AG20443 (cell line): ENCODE data around the gene LYAR.

Source experiments
- DNase-seq: peaks from one replicate; pipeline ENCODE4 v3.0.0; 2012; ENCODE audit warnings: low spot score, mixed read lengths

The LYAR gene

DNA sequence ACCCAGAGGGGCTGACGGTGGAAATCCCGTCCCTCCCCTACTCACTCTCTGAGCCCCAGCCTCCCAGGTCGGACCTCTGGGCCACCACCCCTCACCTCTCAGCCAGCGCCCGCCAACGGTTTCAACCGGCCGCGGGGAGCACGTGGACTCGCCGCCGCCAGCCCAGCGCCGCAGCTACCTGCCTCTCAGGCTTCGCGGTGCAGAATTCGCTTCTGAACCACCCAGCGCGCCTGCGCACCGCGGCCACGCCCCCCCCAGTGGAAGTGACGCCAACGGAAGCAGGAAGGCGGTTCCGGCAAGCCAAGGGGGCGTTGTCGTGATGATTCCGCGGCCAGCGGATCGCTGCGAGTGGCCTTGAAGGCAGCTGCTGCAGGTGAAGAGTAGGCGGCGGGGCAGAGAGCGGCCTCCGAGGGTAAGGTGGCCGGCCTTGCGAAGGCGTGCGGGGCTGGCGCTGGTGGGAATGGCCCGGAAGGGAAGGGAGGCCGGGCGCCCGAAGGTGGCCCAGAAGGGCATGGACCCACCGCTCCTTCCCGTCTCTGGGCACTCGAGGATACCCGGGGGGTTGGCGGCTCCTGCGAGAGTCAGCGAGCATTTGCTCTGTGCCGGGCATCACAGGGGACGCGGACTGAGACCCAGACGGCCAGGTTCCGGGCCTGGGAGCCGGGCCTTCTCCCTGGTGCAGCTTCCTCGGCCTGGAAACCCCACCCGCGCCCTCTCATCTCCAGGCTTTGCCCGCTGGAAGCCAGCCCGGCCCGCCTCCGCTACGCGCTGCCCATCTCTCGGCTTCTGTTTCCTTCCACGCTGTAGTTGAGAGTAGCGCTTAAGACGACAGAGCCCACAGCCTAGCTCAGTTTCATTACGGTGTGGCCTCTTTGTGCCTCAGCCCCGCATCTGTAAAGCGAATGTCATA, at the start of gene LYAR, which contains the start of gene ZBTB49:
Gene LYAR (minus strand): TSS at position 214 of the 910 bp plus-strand sequence. CDS start 6,412 bp downstream, outside the sequence.
Gene ZBTB49 (plus strand): TSS at position 311 of the 910 bp plus-strand sequence. CDS start 9,695 bp downstream, outside the sequence.
- DNase-seq, result peak; percentile 99

- DNase-seq, result no peak
Measured at GRCh38 chr4:4339504-4340085, 49.6 kb upstream of the LYAR start.

DNA sequence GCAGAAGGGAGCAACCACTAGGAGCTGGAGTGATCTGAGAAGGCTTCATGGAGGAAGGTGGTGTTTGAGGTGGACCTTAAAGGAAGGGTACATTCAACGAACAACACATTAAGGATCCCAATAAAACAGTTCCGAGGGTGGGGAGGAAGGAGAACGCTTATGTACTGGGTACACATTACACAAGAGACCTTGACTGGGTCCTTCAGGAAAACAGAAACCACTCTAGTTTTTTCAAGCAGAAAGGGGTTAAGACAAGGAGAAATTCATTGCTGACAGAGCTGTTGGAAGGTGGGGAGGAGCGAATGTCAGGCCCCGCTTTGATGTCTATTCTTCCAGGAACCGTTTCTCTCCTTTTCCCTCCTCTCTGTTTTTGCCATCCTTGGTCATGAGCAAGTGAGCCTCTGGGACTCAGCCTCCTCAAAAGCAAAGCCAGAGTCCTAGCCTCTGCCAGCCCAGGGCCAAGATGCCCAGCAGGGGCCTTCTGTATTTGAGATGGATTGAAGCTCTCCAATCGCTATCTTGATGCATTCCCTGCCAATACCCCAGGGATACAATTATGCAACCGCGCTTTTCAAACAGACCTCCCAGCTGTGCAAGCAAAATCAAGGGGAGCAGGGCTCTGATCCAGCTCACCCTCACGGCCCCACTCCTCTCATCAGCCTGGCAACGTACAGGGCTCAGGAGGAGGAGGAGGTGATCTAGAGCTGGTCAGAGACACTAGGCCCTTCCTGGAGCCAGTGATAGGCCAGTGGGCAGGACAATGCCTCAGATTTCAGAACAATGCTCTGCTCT, 48.5 kb upstream of the LYAR start:
- DNase-seq, result no peak

- DNase-seq, result peak; percentile 34
Measured at GRCh38 chr4:4334798-4335520, 45.0 kb upstream of the LYAR start.

GRCh38 chr4:4333265-4333706, 43.3 kb upstream of the LYAR start:
- DNase-seq, result peak; percentile 94

DNA sequence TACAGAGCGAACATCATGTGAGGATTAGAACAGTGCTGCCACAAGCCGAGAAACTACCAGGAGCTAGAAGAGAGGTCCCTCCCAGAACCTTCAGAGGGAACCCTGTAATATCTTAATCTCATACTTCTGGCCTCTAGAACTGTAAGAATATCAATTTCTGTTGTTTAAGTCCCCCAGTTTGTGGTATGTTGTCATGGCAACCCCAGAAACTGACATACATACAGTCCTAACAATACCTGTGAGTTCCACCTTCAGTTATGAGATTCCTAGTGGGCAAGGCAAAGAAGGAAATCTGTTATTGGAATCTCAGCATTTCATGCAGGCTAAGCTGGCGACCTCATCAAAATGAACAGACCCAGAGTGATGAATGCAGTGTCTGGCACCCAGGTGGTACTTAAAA, 42.6 kb upstream of the LYAR start:
- DNase-seq, result no peak

GRCh38 chr4:4330794-4331193, 40.8 kb upstream of the LYAR start:
- no peak for DNase-seq

DNA sequence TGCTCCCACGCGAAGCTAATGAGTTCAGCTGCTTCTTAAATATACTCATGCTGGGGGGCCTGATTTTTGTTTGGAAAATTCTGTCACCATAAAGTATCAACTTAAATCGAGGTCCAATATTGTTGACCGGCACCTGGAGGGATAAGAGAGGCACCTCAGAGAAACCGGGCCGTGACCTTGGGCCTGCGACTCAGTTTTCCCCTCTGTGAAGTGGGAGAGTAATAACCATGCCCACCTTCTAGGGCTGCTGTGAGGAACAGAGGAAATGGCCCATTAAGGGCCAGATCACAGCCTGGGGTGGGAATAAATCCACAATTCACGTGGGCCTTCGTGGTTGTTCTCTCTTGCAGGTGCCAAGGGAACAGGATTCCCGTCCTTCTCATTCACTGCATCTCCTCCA, 39.5 kb upstream of the LYAR start:
- DNase-seq, result no peak

DNA sequence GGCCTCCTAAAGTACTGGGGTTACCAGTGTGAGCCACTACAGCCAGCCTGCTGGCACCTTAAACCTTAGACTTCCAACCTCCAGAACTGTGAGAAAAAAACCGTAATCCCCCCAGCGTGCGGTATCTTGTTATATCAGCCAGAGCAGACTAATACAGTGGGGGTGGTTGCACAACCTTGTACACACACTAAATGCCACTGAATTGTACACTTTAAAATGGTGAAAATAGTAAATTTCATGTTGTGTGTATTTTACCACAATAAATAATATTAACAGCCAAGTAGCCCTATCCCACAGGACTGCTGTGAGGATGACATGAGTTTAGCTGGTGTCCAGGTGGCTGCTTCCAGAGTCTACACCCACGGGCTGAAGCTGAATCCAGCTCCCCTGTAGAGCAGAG, 38.9 kb upstream of the LYAR start:
- DNase-seq, result no peak

DNA sequence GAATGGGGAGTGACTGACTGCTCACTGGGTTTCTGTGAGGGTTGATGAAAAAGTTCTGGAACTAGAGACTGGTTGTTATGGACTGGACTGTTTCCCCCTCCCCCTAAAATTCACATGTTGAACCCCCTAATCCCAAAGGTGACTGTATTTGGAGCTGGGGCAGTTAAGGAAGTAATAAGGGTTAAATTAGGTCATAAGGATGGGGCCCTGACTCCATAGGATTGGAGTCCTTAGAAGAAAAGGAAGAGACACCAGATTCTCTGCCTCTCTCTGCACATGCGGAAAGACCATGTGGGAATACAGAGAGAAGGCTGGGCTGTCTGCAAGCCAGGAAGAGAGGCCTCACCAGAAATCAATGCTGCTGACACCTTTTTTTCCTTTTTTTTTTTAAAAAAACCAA, 38.3 kb upstream of the LYAR start:
- DNase-seq, result no peak

- DNase-seq, result peak; percentile 49
Measured at GRCh38 chr4:4327652-4328121, 37.7 kb upstream of the LYAR start.

DNA sequence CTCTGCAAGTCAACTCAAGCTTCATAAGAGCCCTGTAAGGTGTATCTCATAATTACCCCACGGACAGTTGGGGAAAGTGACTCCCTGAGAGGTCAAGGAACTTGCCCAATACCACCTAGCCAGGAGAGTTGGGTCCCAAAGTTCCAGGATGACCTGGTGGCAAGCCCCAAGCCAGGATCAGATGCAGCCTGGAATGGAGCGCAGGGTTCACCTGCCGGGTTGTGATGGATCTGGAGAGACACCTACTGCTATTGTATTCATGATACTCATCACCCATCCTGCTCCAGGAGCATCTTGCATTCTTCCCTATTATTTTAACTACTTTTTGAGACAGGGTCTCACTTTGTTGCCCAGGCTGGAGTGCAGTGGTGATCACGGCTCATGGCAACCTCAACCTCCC, 36.2 kb upstream of the LYAR start:
- DNase-seq, result no peak

DNA sequence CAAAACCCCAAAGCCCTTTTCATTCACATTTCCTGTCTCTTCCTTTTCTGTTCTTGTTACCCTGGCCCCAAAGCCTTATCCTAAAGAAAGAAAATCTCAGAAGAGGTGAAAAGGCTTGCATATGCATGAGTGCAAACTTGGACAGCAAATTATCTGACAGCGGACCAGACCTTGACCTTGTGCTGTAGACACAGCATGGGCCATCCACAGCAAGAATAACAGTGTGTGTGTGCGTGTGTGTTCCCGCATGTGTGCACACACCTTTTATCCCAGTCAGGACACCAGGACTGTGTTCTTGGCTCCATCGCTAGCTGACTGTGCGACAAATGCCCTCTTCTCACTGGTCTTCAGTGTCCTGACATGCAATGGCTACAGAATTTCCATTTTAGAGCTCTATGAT, 35.4 kb upstream of the LYAR start:
- DNase-seq, result no peak

DNA sequence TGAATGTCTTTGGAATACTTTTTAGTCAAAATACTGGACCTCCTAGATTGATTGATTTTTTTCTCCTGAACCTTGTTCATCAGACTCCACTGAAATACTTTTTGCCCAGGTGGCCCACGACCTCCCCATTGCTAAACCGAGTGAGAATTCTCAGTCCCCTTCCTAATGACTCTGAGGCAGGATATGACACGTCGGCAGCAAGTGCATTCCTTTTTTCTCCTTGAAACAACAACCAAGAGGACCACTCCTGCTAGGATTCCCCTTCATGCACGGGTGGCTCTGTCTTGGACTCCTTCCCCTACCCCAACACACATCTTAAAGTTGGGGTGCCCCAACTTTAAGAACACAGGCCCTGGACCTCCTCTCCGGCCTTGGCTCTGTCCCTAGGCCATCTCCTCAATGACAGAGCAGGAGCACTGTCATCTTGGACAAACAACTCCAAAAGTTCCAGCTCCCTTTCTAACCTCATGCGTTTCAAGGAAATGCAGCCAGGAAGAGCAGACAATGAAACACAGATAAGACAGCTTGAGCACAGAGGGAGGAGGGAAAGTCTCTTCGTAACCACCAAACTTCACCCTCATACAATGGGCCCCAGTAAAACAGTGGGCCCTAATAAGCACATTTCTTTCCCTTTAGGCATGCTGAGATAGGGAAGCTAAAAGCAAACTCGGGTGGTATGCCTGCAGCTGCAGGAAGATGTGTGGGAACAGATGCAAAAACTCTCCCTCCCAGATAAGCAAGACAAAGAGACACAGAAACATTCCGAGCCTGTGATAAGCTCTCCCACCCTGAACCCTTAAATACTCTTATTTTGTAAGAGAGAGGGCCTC, 34.0 kb upstream of the LYAR start:
- DNase-seq, result no peak

- no peak for DNase-seq
Measured at GRCh38 chr4:4321951-4322688, 32.2 kb upstream of the LYAR start.

DNA sequence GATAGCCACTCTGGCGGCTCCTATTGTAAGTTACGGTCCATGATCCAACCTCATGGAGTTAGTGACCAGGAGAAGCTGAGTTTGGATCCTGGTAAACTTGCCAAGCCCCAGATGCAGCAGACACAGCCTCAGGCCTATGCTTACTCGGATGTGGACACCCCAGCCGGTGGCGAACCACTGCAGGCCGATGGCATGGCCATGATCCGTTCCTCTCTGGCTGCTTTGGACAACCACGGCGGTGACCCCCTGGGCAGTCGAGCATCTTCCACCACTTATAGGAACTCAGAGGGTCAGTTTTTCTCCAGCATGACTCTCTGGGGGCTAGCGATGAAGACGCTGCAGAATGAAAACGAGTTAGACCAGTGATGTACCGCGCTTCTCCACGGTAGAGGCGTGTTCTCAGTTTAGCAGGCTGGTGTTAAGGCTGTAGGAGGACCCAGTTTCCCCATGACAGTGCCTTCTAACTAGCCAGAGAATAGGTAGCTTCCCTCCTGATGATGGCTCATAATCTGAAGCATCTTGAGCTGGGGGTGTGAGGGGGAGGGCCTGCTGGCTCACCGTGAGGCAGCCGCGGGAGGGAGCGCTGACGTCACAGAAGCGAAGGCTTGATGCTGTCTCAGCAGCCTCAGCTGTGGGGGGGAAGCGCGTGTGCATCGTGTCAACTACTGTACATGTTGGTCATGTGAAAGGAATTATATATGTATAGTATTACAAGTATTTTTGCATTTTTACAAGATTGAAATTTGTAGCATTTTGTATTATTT, 31.2 kb upstream of the LYAR start:
- DNase-seq, result no peak

GRCh38 chr4:4320528-4320927, 30.6 kb upstream of the LYAR start:
- DNase-seq, result no peak

GRCh38 chr4:4317496-4318232, 27.7 kb upstream of the LYAR start:
- DNase-seq, result no peak

DNA sequence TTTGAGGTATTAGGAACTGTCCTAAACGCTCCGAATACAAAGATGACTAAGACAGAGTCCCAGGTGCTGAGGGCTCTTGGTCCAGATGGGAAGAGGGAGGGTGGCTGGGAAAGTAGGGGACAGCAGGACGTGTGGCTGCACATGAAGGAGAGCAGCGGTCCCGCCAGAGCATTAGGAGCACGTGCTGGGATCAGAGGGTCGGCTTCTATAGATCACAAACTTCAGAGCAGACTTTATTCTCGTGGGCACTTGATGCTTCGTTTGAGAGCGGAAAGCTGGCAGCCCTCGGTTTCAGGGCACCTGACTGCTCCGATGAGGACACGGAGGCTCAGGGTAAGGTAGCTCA, 26.2 kb upstream of the LYAR start:
- no peak for DNase-seq
